Urinary bladder (tissue), 4 donors: ENCODE results near the gene UQCRC2. TPM values are rescaled to one million over a fixed set of nuclear protein-coding genes. Genes with fewer than 3 reads are reported as not detected.
A peak's percentile ranks its signal among the peaks of the same experiment; 100 is the strongest.
"Not testable (repeated sequence)": the region's sequence is repeated elsewhere in the genome, so short reads cannot be mapped to it uniquely, and the experiment has no call there.

Experiments
- DNase-seq: peaks from one replicate; pipeline ENCODE4 v3.0.0-alpha.2; 2015; ENCODE audit errors: extremely low spot score
- H3K27ac ChIP-seq: one replicate; pipeline ENCODE4 v1.5.1; 2013; ENCODE audit warnings: low read depth, mild to moderate bottlenecking, moderate library complexity
- H3K36me3 ChIP-seq: one replicate; pipeline ENCODE4 v1.6.1; 2013; ENCODE audit warnings: mild to moderate bottlenecking, moderate library complexity; ENCODE audit not compliant: insufficient read depth
- H3K4me1 ChIP-seq: one replicate; pipeline ENCODE4 v1.6.1; 2013; ENCODE audit warnings: mild to moderate bottlenecking, moderate library complexity; ENCODE audit not compliant: insufficient read depth
- H3K4me3 ChIP-seq: one replicate; pipeline ENCODE4 v1.5.1; 2013; ENCODE audit warnings: low read depth, low read length
- WGBS: extraction: QIAGEN DNeasy Blood & Tissue Kit; methylation state at CpG from one replicate; pipeline ENCODE4 v1.1.7; 2013; 5-methylcytosine and 5-hydroxymethylcytosine counted together
- polyA plus RNA-seq: library from polyadenylated mRNA; stranded (reverse); fragments of 200-250 nt; gene quantifications from one replicate; pipeline ENCODE4 v1.2.3, GENCODE V29; 2013
- total RNA-seq: library from RNA; depleted of rRNA; stranded (reverse); fragments of >200 nt; gene quantifications from one replicate; pipeline ENCODE4 v1.2.3, GENCODE V29; 2014
- donor health status: healthy with polysubstance abuse.
- donor health status: healthy.

UQCRC2 gene
- total and polyA plus RNA-seq, 2 donors, result 205 to 224 TPM

DNA sequence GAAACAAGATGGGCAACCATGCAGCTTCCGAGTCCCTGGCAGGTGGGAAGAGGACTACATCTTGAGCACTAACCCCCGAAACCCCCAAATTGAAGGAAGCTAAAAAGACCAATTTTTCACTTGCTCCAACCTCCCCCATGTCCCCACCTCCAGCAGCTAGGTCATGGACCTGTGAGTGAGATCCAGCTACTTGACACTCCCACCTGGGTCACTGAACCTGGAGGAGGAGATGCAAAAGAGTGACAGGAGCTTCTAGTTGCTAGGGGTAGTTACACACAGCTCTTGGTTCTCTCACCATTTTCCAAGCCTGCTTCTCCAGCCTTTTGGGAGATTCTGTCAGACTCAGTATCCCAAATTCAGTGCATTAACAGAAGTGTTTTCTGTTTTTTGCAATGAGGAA is 36.6 kb downstream of the UQCRC2 start:
- Histone ChIP-seq H3K36me3 (no peaks in the 10 kb centered on the region), H3K4me1 (no peaks in the 10 kb centered on the region), H3K4me3 (no peak overlapping the region), H3K27ac (no peak overlapping the region)
- WGBS, result 93% methylated on average over 2 of the region's 2 CpGs
- DNase-seq, result no peak

GRCh38 chr16:21990381-21990944 is 37.3 kb downstream of the UQCRC2 start:
- Histone ChIP-seq H3K27ac (no peak overlapping the region), H3K36me3 (no peaks in the 10 kb centered on the region), H3K4me1 (no peaks in the 10 kb centered on the region), H3K4me3 (no peak overlapping the region)
- DNase-seq, result no peak
- 25% methylated on average over 3 of the region's 3 CpGs for WGBS

DNA sequence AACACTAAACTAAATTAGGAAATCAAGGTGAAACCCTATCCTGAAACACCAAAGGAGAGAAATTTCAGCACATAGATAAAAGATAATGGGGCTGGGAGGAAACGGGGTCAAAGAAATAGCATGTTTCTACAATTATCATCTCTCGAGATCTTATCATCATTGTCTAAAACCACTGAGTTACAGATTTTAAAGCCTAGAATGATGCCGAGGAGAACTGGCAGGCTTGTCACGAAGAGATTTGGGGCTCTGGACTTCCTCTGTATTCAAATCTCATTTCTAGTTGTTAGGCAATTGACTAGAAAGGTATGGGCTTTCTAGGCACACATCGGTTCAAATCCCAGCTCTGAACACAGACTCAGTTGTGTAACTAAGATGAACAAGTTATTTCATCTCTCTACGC is 38.5 kb downstream of the UQCRC2 start:
- WGBS, result 55% methylated on average over 6 of the region's 6 CpGs
- Histone ChIP-seq H3K27ac (no peak overlapping the region), H3K4me1 (no peaks in the 10 kb centered on the region), H3K36me3 (no peaks in the 10 kb centered on the region), H3K4me3 (no peak overlapping the region)
- DNase-seq, result no peak

GRCh38 chr16:21994856-21995465 is 41.8 kb downstream of the UQCRC2 start:
- Histone ChIP-seq H3K4me3 (no peak overlapping the region), H3K4me1 (no peaks in the 10 kb centered on the region), H3K27ac (no peak overlapping the region), H3K36me3 (no peaks in the 10 kb centered on the region)
- no peak for DNase-seq
- 82% methylated on average over 13 of the region's 13 CpGs for WGBS

GRCh38 chr16:21996923-21997696 is 43.9 kb downstream of the UQCRC2 start:
- H3K4me3 ChIP-seq, result no peak overlapping the region
- 88% methylated on average over 9 of the region's 9 CpGs for WGBS
- no peaks in the 10 kb centered on the region for H3K4me1 ChIP-seq
- DNase-seq, result no peak
- no peaks in the 10 kb centered on the region for H3K36me3 ChIP-seq
- no peak overlapping the region for H3K27ac ChIP-seq

- 87% methylated on average over 7 of the region's 7 CpGs for WGBS
These were observed 44.7 kb downstream of the UQCRC2 start for GRCh38 chr16:21997697-21998480.

GRCh38 chr16:22001591-22001990 is 48.4 kb downstream of the UQCRC2 start:
- Histone ChIP-seq H3K4me1 (no peaks in the 10 kb centered on the region), H3K36me3 (no peaks in the 10 kb centered on the region), H3K27ac (no peak overlapping the region), H3K4me3 (no peak overlapping the region)
- WGBS, result 81% methylated on average over 1 of the region's 1 CpG
- no peak for DNase-seq

More at GRCh38 chr16:21997697-21998480, 44.7 kb downstream of the UQCRC2 start:
- no peak for DNase-seq
- Histone ChIP-seq H3K4me3 (no peak overlapping the region), H3K27ac (no peak overlapping the region), H3K4me1 (no peaks in the 10 kb centered on the region), H3K36me3 (no peaks in the 10 kb centered on the region)

DNA sequence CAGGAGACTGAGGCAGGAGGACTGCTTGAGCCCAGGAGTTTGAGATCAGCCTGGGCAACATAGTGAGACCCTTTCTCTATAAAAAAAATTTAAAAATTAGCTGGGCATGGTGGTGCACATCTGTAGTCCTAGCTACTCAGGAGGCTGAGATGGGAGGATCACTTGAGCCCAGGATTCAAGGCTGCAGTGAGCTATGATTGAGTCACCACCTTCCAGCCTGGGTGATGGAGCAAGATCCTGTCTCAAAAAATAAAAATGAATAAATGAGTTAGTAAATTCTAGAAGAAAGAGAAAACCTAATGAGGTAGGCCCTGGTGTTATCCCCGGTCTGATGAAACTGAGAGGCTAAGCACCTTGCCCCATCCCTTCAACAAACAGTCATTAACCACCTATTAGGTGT is 48.9 kb downstream of the UQCRC2 start:
- H3K4me1 ChIP-seq, H3K4me3 ChIP-seq: not testable (repeated sequence)
- 97% methylated on average over 1 of the region's 1 CpG for WGBS

GRCh38 chr16:22003195-22003594 is 50.0 kb downstream of the UQCRC2 start:
- Histone ChIP-seq H3K36me3 (no peaks in the 10 kb centered on the region), H3K4me1 (no peaks in the 10 kb centered on the region), H3K4me3 (no peak overlapping the region), H3K27ac (no peak overlapping the region)
- 73% methylated on average over 4 of the region's 4 CpGs for WGBS
- no peak for DNase-seq

More for the DNA sequence above, 48.9 kb downstream of the UQCRC2 start:
- not testable (repeated sequence) for H3K36me3 ChIP-seq, DNase-seq, H3K27ac ChIP-seq

DNA sequence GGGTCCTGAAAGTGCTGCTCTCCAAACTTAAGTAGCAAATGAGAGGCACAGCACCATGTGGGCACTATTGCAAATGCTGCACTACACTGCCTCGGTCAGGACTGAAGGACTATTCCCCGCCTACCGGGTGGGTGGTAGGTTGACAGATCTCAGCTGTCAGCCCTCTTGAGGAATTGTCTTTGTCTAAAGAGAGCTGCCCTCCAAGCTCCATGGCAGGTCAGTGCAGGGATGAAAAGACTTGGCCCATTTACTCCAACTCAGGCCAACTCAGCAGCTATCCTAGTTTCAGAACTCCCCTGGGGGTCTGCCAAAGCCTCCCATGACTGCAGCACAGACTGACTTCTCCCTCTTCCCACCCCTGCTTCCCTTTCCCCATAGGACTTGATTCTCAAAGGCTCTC is 51.2 kb downstream of the UQCRC2 start:
- H3K36me3 ChIP-seq, result no peaks in the 10 kb centered on the region
- no peak for DNase-seq
- 25% methylated on average over 3 of the region's 3 CpGs for WGBS

DNA sequence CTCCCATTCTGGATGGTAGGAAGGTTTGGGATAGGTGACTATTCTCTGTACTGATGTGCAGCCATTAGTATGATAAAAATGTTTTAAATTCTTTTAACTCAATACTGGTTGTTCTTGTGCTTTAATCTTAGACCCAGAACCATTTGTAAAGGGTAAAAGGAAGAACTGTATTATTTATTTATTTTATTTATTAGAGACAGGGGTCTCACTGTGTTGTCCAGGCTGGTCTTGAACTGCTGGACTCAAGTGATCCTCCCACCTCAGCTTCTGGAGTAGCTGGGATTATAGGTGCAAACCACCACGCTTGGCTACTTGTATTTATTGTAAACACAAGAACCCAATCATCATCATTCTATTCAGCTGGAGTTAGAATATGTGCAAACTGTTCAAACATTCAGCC is 52.6 kb downstream of the UQCRC2 start:
- DNase-seq, result no peak
- no peaks in the 10 kb centered on the region for H3K4me1 ChIP-seq
- no peak overlapping the region for H3K4me3 ChIP-seq
- H3K36me3 ChIP-seq, result no peaks in the 10 kb centered on the region
- WGBS, result 70% methylated on average over 1 of the region's 1 CpG
- no peak overlapping the region for H3K27ac ChIP-seq

More for the DNA sequence above, 51.2 kb downstream of the UQCRC2 start:
- no peak overlapping the region for H3K27ac ChIP-seq
- H3K4me3 ChIP-seq, result no peak overlapping the region
- H3K4me1 ChIP-seq, result no peaks in the 10 kb centered on the region

- no peak overlapping the region for H3K4me3 ChIP-seq
- H3K4me1 ChIP-seq, result no peaks in the 10 kb centered on the region
- no peak overlapping the region for H3K27ac ChIP-seq
- no peaks in the 10 kb centered on the region for H3K36me3 ChIP-seq
- WGBS, result 72% methylated on average over 6 of the region's 6 CpGs
- DNase-seq, result no peak
These were observed 53.5 kb downstream of the UQCRC2 start for GRCh38 chr16:22006636-22007035.

- H3K27ac ChIP-seq, result peak overlapping the region; percentile 65
- H3K36me3 ChIP-seq, result no peaks in the 10 kb centered on the region
- no peaks in the 10 kb centered on the region for H3K4me1 ChIP-seq
- no peak for DNase-seq
- WGBS, result 7% methylated on average over 8 of the region's 8 CpGs
- H3K4me3 ChIP-seq, result peak overlapping the region; percentile 100
These were observed 54.0 kb downstream of the UQCRC2 start for GRCh38 chr16:22007159-22007508.
